ENCODE measurements around the gene XK. TPM values are rescaled to one million over a fixed set of nuclear protein-coding genes. Genes with fewer than 3 reads are reported as not detected.

Gene XK
- total and polyA plus RNA-seq, 10 of the 15 experiments (the other 5 are each of a cell fraction or from before 2014, with no cell fraction given) = not detected

- TF ChIP-seq BCL3 (IDR thresholded peaks at IDR 0.05; ENCODE audit: borderline replicate concordance, insufficient read depth, low read depth, low read length, poor library complexity, severe bottlenecking) = no peak
- no peak for TF ChIP-seq WRNIP1 (IDR thresholded peaks at IDR 0.05; ENCODE audit: borderline replicate concordance, low read depth, low read length)
- TF ChIP-seq SMC3 (IDR thresholded peaks at IDR 0.05; ENCODE audit: borderline replicate concordance, low read length) = no peak
- no peak for TF ChIP-seq RFX5 (IDR thresholded peaks at IDR 0.05; ENCODE audit: low read depth, low read length)
Observed at GRCh38 chrX:37677243-37677642, 8.3 kb upstream of the XK start (continued).

GRCh38 chrX:37677765-37678164 is 7.8 kb upstream of the XK start:
- no peaks in the 10 kb centered on the region for H3K36me3 ChIP-seq (ENCODE audit: control insufficient read depth in 2 of 2, insufficient read depth in 2 of 2, low read length in 1 of 2)
- H3K9me3 ChIP-seq (replicated peaks; ENCODE audit: control insufficient read depth, insufficient read depth, low read length) = no peaks in the 10 kb centered on the region
- 0 out of 2 replicates have a peak, but pooled peaks cover 2% of the 10 kb centered on the region for H3K4me1 ChIP-seq (ENCODE audit: control insufficient read depth, insufficient read depth, low read length)
- no TSS peak for BruUV-seq (replicated peaks)
- H3K4me2 ChIP-seq (ENCODE audit: control insufficient read depth, insufficient read depth) = no peak overlapping the region
- intact Hi-C loops (cut with micrococcal nuclease; ENCODE audit: unreplicated experiment) = no loop called here
- ChIA-PET RAD21 (ENCODE audit: unreplicated experiment) (no interaction called here), POLR2A (no interaction called here), SMC1A (ENCODE audit: uncharacterized antibody, unreplicated experiment) (no interaction called here), CTCF (no interaction called here)
- H3K9ac ChIP-seq (ENCODE audit: control insufficient read depth, insufficient read depth, low read length) = no peak overlapping the region
- TF ChIP-seq NFXL1 (IDR thresholded peaks at IDR 0.05; ENCODE audit: borderline replicate concordance) (no peak), CBX3 (IDR thresholded peaks at IDR 0.05; ENCODE audit: borderline replicate concordance, low read depth) (no peak), ZBTB33 (IDR thresholded peaks at IDR 0.05) (no peak), GATAD2B (conservative IDR thresholded peaks at IDR 0.05; ENCODE audit: low read depth) (no peak), RBBP5 (conservative IDR thresholded peaks at IDR 0.05) (no peak)
- H3K27ac ChIP-seq (ENCODE audit: control insufficient read depth, insufficient read depth) = no peak overlapping the region
- FAIRE-seq = peak; percentile 87
- no peak overlapping the region for H2AFZ ChIP-seq (ENCODE audit: control insufficient read depth, low read depth, low read length)
- no peaks in the 10 kb centered on the region for H4K20me1 ChIP-seq (ENCODE audit: control insufficient read depth, insufficient read depth)
- no peaks in the 10 kb centered on the region; a peak in 1 of 4 replicates for H3K27me3 ChIP-seq (replicated peaks in 1 of 2; ENCODE audit: control insufficient read depth in 2 of 2, insufficient read depth in 2 of 2, low read length in 1 of 2)
- in situ Hi-C loops (cut with MboI) = no loop called here
- peak; percentile 36 for ATAC-seq
- 55% methylated on average over 1 of the region's 1 CpG for WGBS (ENCODE audit: insufficient coverage, insufficient replicate concordance, low lambda C conversion rate, missing lambda C conversion rate)
- no peak overlapping the region for H3K4me3 ChIP-seq
- DNase-seq (ENCODE audit: low read depth, low spot score) = no peak
- H3K79me2 ChIP-seq (ENCODE audit: control insufficient read depth, insufficient read depth, low read length) = no peaks in the 10 kb centered on the region
